ENCODE measurements around the gene SERAC1.

SERAC1 gene

GRCh38 chr6:158070513-158070912 is 97.5 kb downstream of the SERAC1 start:
- DNase-seq (ENCODE audit: low spot score in 2 of 2) (no peak), ATAC-seq (ENCODE audit: low read depth) (no peak)
- H3K36me3 Mint-ChIP-seq, result peaks cover 10% of the 10 kb centered on the region
- H3K9me3 Mint-ChIP-seq, result no peaks in the 10 kb centered on the region
- H3K27me3 Mint-ChIP-seq, result no peaks in the 10 kb centered on the region
- H3K4me1 Mint-ChIP-seq, result peaks cover 2% of the 10 kb centered on the region
- H3K4me3 Mint-ChIP-seq, result no peak overlapping the region
- no peak overlapping the region for H3K27ac Mint-ChIP-seq

GRCh38 chr6:158069800-158070195 is 98.3 kb downstream of the SERAC1 start:
- Mint-ChIP-seq H3K4me1 (peaks cover 2% of the 10 kb centered on the region), H3K27ac (no peak overlapping the region), H3K36me3 (peaks cover 11% of the 10 kb centered on the region), H3K27me3 (no peaks in the 10 kb centered on the region), H3K4me3 (no peak overlapping the region), H3K9me3 (no peaks in the 10 kb centered on the region)
- DNase-seq (ENCODE audit: low spot score in 2 of 2) (no peak), ATAC-seq (ENCODE audit: low read depth) (no peak)

DNA sequence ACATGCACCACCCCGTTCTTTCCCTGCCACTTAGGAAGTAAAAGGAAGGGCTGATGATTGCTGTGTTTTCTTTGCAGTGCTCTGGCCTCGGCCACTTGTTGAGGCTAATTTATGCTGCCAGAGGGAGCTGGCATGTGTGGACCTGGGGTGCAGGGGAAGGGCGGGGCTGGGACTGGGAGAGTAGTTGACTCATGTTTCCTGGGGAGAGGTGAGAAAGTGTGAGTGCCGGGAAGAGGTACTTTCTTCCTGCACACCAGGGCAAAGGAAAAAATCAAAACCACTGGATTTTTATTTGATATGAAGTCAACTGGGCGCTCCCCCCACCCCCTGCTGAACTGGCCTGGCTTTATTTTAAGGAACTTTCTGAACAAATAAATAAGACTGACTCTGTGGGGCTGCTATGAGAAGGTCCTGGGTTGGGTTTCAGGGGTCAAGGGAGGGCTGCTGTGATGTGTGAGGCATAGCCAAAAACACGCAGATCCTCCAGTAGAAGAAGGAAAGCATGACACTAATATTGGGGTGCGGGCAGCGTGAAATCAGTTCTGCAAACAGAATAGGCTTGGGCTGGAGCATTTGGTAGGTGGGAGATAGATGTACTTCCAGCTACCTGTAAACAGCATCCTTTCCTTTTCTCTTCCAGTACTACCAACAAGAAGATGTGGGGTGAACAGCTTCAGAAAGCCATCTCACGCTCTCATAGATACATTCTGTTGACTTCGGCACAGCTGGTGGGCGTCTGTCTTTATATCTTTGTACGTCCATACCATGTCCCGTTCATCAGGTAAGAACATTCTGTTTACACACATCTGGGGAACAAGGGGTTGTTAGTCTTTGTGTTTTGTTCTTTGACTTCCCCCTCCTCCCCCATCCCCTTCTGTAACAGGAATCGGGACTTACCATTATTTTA is 98.9 kb downstream of the SERAC1 start:
- no peak overlapping the region for H3K4me3 Mint-ChIP-seq
- DNase-seq (ENCODE audit: low spot score in 2 of 2), result no peak
- peaks cover 2% of the 10 kb centered on the region for H3K4me1 Mint-ChIP-seq
- H3K27me3 Mint-ChIP-seq, result no peaks in the 10 kb centered on the region
- H3K36me3 Mint-ChIP-seq, result peaks cover 8% of the 10 kb centered on the region
- ATAC-seq (ENCODE audit: low read depth), result no peak
- no peaks in the 10 kb centered on the region for H3K9me3 Mint-ChIP-seq
- H3K27ac Mint-ChIP-seq, result no peak overlapping the region

DNA sequence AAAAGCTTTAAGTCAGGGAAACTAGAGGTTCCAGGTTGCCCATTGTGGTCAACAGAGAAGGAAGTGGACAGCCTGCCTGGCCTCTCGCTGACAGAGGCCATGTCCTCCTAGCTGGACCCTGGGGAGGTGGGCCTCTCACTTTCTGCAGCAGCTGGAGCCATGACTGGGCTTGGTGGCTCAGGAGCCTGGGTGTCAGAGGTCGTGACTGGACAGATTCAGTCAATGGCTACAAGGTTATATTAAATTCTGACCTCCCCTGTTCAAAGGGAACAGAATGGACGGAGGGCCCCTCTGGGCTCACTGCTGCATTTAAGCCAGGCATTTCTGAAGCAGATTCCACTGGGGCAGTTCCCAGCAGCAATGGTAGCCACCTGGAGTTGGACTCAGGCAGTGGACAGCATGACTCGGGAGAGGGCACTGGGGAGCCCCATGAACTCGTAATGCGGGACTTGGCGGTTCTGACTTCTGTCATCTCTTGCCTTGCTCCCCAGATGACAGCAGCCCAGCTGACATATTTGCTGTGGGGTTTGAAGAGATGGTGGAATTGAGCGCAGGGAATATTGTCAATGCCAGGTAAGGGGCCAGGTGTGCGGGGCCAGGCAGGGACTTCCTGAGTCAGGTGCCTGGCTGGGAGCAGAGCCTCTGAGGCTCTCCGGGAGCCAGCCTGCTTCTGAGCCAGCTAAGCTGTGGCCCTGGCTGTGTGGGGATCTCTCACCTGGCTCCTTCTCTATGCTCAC is 99.7 kb downstream of the SERAC1 start:
- Mint-ChIP-seq H3K27me3 (no peaks in the 10 kb centered on the region), H3K27ac (no peak overlapping the region), H3K36me3 (peaks cover 12% of the 10 kb centered on the region), H3K4me1 (peaks cover 2% of the 10 kb centered on the region), H3K9me3 (no peaks in the 10 kb centered on the region), H3K4me3 (no peak overlapping the region)
- ATAC-seq (ENCODE audit: low read depth) (no peak), DNase-seq (ENCODE audit: low spot score in 2 of 2) (no peak)

- Mint-ChIP-seq H3K36me3 (peaks cover 12% of the 10 kb centered on the region), H3K27ac (no peak overlapping the region), H3K4me1 (peaks cover 2% of the 10 kb centered on the region), H3K9me3 (no peaks in the 10 kb centered on the region), H3K4me3 (no peak overlapping the region), H3K27me3 (no peaks in the 10 kb centered on the region)
- DNase-seq (ENCODE audit: low spot score in 2 of 2) (no peak), ATAC-seq (ENCODE audit: low read depth) (no peak)
These were observed 100.5 kb downstream of the SERAC1 start for GRCh38 chr6:158067436-158068015.

GRCh38 chr6:158066136-158066781 is 101.8 kb downstream of the SERAC1 start:
- H3K27ac Mint-ChIP-seq, result no peak overlapping the region
- H3K4me3 Mint-ChIP-seq, result no peak overlapping the region
- H3K27me3 Mint-ChIP-seq, result no peaks in the 10 kb centered on the region
- H3K4me1 Mint-ChIP-seq, result no peaks in the 10 kb centered on the region
- peaks cover 19% of the 10 kb centered on the region for H3K36me3 Mint-ChIP-seq
- H3K9me3 Mint-ChIP-seq, result no peaks in the 10 kb centered on the region
- ATAC-seq (ENCODE audit: low read depth) (no peak), DNase-seq (ENCODE audit: low spot score in 2 of 2) (no peak)

DNA sequence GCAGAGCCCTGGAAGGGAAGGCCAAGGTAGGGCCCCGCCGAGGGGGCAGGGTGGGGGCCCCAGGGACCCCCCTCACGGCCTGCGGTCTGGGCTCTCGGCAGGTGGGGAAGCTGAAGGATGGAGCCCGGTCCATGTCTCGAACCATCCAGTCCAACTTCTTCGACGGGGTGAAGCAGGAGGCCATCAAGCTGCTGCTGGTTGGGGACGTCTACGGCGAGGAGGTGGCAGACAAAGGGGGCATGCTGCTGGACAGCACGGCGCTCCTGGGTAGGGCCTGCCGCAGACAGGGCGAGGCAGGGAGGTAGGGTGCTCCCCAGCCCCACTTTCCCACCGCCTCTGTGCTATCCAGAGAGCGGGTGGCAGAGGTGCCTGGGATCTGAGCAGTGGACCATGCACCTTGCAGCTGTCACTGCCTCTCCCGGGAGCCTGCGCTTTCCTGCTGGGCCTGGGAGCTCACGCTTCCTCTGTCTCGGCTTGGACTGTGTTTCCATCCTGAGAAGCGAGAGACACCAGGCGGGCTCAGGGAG is 103.3 kb downstream of the SERAC1 start:
- peaks cover 19% of the 10 kb centered on the region for H3K36me3 Mint-ChIP-seq
- H3K27ac Mint-ChIP-seq, result no peak overlapping the region
- DNase-seq (ENCODE audit: low spot score in 2 of 2) (no peak), ATAC-seq (ENCODE audit: low read depth) (no peak)
- no peaks in the 10 kb centered on the region for H3K4me1 Mint-ChIP-seq
- no peak overlapping the region for H3K4me3 Mint-ChIP-seq
- no peaks in the 10 kb centered on the region for H3K9me3 Mint-ChIP-seq
- H3K27me3 Mint-ChIP-seq, result no peaks in the 10 kb centered on the region

DNA sequence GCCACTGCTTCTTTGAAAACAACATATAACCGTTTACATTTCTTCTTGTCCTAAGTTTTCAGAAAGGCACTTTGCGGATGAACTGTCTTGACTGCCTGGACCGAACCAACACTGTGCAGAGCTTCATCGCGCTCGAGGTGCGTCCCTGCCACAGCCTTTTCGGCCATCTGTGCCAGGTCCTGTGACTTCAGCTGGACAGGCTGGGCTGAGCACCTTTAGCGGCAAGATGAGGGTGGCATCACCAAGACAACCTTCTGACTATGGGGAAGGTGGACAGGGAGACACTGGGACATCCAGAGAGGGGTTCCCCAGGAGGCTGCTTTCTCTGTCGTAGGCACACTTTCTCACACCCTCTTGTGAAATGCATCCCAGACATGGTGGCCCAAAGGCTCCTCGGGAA is 104.3 kb downstream of the SERAC1 start:
- no peak overlapping the region for H3K27ac Mint-ChIP-seq
- no peak for ATAC-seq (ENCODE audit: low read depth)

GRCh38 chr6:158061709-158062461 is 106.2 kb downstream of the SERAC1 start:
- H3K27me3 Mint-ChIP-seq, result no peaks in the 10 kb centered on the region
- no peak for ATAC-seq (ENCODE audit: low read depth)
- no peaks in the 10 kb centered on the region for H3K9me3 Mint-ChIP-seq
- no peak overlapping the region for H3K4me3 Mint-ChIP-seq
- no peak for DNase-seq (ENCODE audit: low spot score in 2 of 2)
- H3K36me3 Mint-ChIP-seq, result peaks cover 19% of the 10 kb centered on the region
- peaks cover 4% of the 10 kb centered on the region for H3K4me1 Mint-ChIP-seq
- no peak overlapping the region for H3K27ac Mint-ChIP-seq

More for the DNA sequence above, 104.3 kb downstream of the SERAC1 start:
- H3K27me3 Mint-ChIP-seq, result no peaks in the 10 kb centered on the region
- H3K9me3 Mint-ChIP-seq, result no peaks in the 10 kb centered on the region
- H3K36me3 Mint-ChIP-seq, result peaks cover 19% of the 10 kb centered on the region
- no peaks in the 10 kb centered on the region for H3K4me1 Mint-ChIP-seq
- DNase-seq (ENCODE audit: low spot score in 2 of 2), result no peak
- H3K4me3 Mint-ChIP-seq, result no peak overlapping the region

GRCh38 chr6:158061361-158061708 is 106.7 kb downstream of the SERAC1 start:
- H3K9me3 Mint-ChIP-seq, result no peaks in the 10 kb centered on the region
- peaks cover 4% of the 10 kb centered on the region for H3K4me1 Mint-ChIP-seq
- no peak for ATAC-seq (ENCODE audit: low read depth)
- peaks cover 17% of the 10 kb centered on the region for H3K36me3 Mint-ChIP-seq
- H3K27me3 Mint-ChIP-seq, result no peaks in the 10 kb centered on the region
- H3K4me3 Mint-ChIP-seq, result no peak overlapping the region
- DNase-seq (ENCODE audit: low spot score in 2 of 2), result no peak
- no peak overlapping the region for H3K27ac Mint-ChIP-seq

- Mint-ChIP-seq H3K4me3 (no peak overlapping the region), H3K36me3 (peaks cover 13% of the 10 kb centered on the region)
These were observed 107.4 kb downstream of the SERAC1 start for GRCh38 chr6:158060455-158061360.

More at GRCh38 chr6:158060455-158061360, 107.4 kb downstream of the SERAC1 start:
- Mint-ChIP-seq H3K4me1 (peaks cover 4% of the 10 kb centered on the region), H3K27ac (no peak overlapping the region), H3K27me3 (no peaks in the 10 kb centered on the region), H3K9me3 (no peaks in the 10 kb centered on the region)
- no peak for DNase-seq (ENCODE audit: low spot score in 2 of 2)
- ATAC-seq (ENCODE audit: low read depth), result no peak
